ENCODE data around the gene ASNS.
"Not testable (repeated sequence)": the region's sequence is repeated elsewhere in the genome, so short reads cannot be mapped to it uniquely, and the experiment has no call there.

The ASNS gene

GRCh38 chr7:97872025-97872669 lies at the start of gene ASNS:
TSS of gene ASNS (minus strand) at chr7:97872408. CDS start at chr7:97869156, 3,252 bp downstream.
- peak; percentile 94 for DNase-seq

- DNase-seq: not testable (repeated sequence)
These were observed 49.0 kb upstream of the ASNS start for GRCh38 chr7:97921254-97921653.

GRCh38 chr7:97915267-97915666 lies 43.1 kb upstream of the ASNS start:
- not testable (repeated sequence) for DNase-seq

DNA sequence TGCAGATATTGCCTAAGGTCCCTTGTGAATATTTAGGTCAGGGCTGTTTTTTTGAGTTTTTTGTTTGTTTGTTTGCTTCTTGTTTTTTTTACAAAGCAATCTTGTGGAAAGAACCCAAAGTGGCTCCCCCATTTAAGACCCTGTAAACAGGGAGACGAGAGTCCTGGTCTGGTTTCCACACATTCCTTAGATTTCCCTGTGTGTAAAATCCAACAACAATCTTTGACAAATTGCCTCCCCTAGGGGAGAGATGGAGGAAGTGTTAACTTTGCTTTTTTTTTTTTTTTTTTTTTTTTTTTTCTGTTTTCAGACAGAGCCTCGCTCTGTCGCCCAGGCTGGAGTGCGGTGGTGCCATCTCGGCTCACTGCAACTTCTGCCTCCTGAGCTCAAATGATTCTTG lies 40.1 kb upstream of the ASNS start:
- not testable (repeated sequence) for DNase-seq

- DNase-seq: not testable (repeated sequence)
These were observed 24.7 kb upstream of the ASNS start for GRCh38 chr7:97896893-97897292.

DNA sequence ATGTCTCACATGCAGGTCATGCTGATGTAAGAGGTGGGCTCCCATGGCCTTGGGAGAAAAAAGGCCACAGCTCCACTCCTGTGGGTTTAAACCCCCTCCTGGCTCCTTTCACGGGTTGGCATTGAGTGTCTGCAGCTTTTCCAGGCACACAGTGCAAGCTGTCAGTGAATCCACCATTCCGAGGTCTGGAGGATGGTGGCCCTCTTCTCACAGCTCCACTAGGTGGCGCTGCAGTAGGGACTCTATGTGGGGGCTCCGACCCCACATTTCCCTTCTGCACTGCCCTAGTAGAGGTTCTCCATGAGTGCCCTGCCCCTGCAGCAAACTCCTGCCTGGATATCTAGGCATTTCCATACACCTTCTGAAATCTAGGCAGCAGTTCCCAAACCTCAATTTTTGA lies 19.5 kb upstream of the ASNS start:
- not testable (repeated sequence) for DNase-seq

- not testable (repeated sequence) for DNase-seq
These were observed 7.3 kb upstream of the ASNS start for GRCh38 chr7:97879527-97879926.

- not testable (repeated sequence) for DNase-seq
These were observed 2.7 kb upstream of the ASNS start for GRCh38 chr7:97874894-97875293.

GRCh38 chr7:97873606-97874005 lies 1.4 kb upstream of the ASNS start:
- DNase-seq: no peak

DNA sequence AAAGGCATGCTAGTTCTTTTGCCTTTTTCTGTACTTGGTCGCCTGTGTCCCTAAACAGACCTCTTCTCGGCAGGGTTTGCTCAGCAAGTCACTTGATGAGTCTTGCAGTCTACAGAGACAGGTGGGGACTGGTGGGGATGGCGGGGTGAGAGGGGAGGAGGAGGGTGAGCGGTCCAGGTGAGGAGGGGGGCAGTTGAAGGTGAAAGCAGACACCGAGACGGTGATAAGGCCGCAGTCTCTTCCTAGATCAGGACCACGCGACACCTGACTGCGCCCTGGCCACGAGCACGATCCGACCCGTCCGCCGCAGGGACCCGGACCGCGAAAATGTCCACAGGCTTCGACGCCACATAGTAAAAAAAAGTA lies 566 bp downstream of the ASNS start:
- peak; percentile 73 for DNase-seq

GRCh38 chr7:97868788-97869187 lies 3.4 kb downstream of the ASNS start:
- no peak for DNase-seq

DNA sequence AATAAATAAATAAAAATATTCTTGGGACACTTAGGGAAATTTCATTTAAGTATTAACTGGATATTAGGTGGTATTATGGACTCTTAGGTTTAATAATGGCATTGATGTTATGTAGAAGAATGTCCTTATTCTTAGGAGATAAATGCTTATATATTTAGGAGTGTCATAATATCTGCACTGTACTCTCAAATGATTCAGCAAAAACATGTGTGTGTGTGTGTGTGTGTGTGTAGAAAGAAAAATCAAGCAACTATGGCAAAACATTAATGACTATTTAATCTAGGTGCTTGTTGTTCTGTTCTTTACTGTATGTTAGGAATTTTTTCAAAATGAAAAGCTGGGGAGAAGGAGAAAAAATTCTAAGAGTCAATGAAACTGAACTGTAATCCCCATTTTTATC lies 3.9 kb downstream of the ASNS start:
- DNase-seq: no peak

- no peak for DNase-seq
These were observed 7.1 kb downstream of the ASNS start for GRCh38 chr7:97865104-97865503.

DNA sequence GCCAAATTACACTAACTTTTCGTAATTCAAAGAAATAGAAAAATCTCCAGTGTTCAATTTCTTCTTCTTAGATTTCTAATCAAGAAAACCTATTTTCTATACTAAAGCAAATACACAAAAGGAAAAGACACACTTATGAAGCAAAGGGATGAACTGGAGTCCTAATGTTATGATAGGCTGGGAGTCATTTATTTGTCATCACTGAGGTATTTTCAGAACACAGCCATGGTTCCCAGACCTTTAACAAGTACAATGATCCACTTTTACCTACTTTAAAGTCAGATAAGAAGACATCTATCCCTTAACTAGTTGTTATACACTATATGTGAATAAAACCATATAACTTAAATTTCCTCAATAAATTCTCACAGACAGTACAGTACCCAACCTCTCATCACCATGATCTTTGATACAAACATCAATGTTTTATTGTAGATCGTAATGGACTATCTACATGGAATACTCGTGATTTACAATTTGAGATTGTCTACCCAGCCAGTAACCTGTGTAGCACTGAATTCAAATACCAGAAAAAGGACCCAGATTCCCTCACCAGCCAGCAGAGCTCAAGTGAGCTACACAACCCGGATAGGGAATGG lies 12.5 kb downstream of the ASNS start:
- DNase-seq: no peak

- DNase-seq: no peak
These were observed 14.0 kb downstream of the ASNS start for GRCh38 chr7:97858221-97858620.

DNA sequence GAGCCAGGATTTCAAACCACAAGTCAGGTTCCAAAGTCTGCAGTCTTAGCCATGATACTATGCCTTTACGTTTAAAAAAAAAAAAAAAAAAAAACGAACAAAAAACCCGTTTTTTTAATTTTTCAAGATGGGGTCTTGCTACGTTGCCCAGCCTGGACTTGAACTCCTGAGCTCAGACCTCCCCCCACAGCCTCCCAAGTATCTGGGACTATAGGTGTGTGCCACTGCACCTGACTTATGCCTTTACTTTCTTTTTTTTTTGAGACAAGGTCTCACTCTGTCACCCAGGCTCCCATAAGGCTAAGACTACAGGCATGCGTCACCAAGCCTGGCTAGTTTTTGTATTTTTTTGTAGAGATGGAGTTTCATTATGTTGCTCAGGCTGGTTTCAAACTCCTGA lies 14.7 kb downstream of the ASNS start:
- no peak for DNase-seq

DNA sequence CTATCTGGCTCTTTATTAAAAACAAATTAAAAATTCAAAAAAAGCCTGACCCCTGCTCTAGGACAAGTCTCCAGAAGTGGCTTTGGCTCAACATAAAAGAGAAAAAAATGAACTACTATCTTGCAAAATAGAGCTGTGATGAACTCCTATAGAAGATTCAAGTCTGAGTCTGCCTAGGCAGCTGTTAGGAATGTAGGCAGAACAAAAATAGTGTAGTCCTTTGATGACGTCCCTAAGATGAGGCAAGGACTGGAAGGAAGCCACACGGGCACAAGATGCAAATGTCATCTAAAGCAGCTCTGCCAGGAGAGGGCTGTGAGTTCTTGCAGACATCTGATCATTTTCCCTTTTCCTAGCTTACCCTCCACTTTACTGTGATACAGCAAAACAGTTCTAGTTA lies 20.5 kb downstream of the ASNS start:
- DNase-seq: no peak

DNA sequence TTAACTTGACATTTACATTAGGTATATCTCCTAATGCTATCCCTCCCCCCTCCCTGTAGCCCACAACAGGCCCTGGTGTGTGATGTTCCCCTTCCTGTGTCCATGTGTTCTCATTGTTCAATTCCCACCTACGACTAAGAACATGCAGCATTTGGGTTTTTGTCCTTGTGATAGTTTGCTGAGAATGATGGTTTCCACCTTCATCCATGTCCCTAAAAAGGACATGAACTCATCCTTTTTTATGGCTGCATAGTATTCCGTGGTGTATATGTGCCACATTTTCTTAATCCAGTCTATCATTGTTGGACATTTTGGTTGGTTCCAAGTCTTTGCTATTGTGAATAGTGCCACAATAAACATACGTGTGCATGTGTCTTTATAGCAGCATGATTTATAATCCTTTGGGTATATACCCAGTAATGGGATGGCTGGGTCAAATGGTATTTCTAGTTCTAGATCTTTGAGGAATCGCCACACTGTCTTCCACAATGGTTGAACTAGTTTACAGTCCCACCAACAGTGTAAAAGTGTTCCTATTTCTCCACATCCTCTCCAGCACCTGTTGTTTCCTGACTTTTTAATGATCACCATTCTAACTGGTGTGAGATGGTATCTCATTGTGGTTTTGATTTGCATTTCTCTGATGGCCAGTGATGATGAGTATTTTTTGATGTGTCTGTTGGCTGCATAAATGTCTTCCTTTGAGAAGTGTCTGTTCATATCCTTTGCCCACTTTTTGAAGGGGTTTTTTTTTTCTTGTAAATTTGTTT lies 21.8 kb downstream of the ASNS start:
- DNase-seq: not testable (repeated sequence)

- DNase-seq: no peak
These were observed 24.4 kb downstream of the ASNS start for GRCh38 chr7:97847791-97848190.

DNA sequence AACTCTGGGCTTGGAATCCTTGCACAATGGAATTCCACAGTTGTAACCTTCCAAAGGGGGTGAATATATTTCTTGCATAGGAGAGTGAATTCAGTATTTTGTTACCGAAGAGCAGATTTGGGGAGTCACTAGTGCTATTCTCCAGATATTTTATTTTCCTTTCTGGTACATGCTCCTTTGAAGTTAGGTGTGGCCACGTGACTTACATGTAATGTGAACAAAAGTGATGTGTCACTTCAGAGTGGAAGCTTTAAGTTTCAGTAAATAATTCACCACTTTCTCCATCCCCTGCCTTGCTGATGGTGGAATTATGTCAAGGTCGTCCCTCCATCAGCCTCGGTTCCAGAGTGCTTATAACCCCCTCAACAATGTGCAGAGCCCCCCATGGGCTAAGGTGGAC lies 25.3 kb downstream of the ASNS start:
- no peak for DNase-seq

DNA sequence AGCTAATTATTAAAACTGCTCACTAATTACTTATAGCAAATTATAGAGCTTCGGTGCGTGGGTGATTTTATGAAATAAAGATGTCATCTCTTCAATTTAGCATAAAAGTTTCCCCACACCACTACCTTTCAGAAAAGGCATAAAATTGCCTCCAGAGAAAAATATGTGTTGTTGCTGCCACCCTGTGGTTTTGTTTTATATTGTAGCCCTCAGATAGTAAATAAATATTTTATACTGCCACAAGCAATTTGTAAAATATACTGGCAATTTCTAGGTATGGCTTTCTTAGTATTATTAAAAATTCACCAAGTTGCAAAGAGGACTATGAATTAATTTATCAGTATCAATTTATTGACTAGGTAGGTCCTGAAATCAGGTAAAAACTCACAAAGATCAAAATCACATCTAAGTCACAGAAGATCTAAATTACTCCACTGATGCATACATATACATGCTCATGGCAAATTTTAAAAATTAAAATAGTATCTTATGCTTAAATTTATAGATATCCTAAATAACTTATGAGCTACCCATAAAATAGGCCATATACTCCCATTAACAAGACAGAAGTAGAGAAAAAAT lies 26.5 kb downstream of the ASNS start:
- DNase-seq: peak; percentile 55

DNA sequence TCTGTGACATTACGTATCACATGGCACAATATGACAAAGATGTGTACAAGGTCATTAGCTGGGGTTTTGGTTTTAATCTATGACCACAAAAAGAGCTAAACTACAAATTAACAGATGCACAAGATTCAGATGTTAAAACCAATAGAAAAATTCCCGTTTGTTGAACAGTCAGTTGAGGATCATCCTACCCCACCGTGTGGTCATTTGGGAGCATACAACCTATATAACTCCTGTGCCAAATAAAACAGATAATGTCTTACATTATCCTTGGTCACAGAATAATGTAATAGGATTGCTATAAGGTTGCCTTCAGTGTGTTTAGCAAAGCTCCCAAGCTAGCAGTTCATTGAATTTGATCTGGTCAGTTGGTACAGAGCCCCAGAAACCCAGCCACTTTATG lies 28.2 kb downstream of the ASNS start:
- no peak for DNase-seq

- DNase-seq: no peak
These were observed 29.3 kb downstream of the ASNS start for GRCh38 chr7:97842772-97843345.

DNA sequence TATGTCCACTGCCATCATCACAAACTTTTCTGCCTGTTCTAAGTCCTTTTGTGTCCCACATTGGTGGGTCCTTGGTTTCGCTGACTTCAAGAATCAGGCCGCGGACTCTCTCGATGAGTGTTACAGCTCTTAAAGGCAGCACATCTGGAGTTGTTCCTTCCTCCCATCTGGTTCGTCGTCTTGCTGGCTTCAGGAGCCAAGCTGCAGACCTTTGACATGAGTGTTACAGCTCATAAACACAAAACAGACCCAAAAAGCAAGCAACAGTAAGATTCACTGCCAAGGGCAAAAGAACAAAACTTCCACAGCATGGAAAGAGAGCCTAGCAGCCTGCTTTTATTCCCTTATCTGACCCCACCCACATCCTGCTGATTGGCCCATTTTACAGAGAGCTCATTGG lies 30.2 kb downstream of the ASNS start:
- no peak for DNase-seq

Measured in NCI-H526 treated with DMSO at 0.1 percent for 48 hours (cell line).